OCI-LY3 (cell line): Measurements from ENCODE around the gene GRK3.
A peak's percentile ranks its signal among the peaks of the same experiment; 100 is the strongest.

Experiments
- H2AFZ ChIP-seq: fragments of 200-600, 300-600 bp; shearing (Covaris generic); 2 replicates; pipeline ENCODE4 v1.6.0; 2014; ENCODE audit warnings: antibody characterized with exemption, low read depth, low read length
- H3K27ac ChIP-seq: fragments of 200-600, 300-600 bp; sonication (generic); 2 replicates; pipeline ENCODE4 v1.5.1; 2014; ENCODE audit warnings: mild to moderate bottlenecking, low read length, moderate library complexity, mixed read lengths
- H3K27me3 ChIP-seq: fragments of 200-600, 300-600 bp; sonication (generic); 2 replicates; pipeline ENCODE4 v1.6.1; 2014; ENCODE audit warnings: low read depth, low read length, mixed read lengths
- H3K36me3 ChIP-seq: fragments of 200-600, 300-600 bp; sonication (generic); replicated peaks from 2 replicates; pipeline ENCODE3; 2014; ENCODE audit warnings: low read depth, low read length, mixed read lengths
- H3K4me1 ChIP-seq: fragments of 300-600, 200-600 bp; sonication (generic); 2 replicates; pipeline ENCODE4 v1.6.1; 2014; ENCODE audit warnings: low read length, mixed read lengths
- H3K4me2 ChIP-seq: fragments of 200-600, 300-600 bp; sonication (generic); 2 replicates; pipeline ENCODE4 v1.6.1; 2014; ENCODE audit warnings: low read length, mixed read lengths
- H3K4me3 ChIP-seq: fragments of 300-600, 200-600 bp; sonication (generic); 2 replicates; pipeline ENCODE4 v1.5.1; 2014; ENCODE audit warnings: antibody characterized with exemption, mild to moderate bottlenecking, low read length, moderate library complexity
- H3K79me2 ChIP-seq: fragments of 300-600, 200-600 bp; shearing (Covaris generic); 2 replicates; pipeline ENCODE4 v1.6.1; 2014; ENCODE audit warnings: mild to moderate bottlenecking, low read length, mixed read lengths
- H3K9ac ChIP-seq: fragments of 300-600, 200-600 bp; shearing (Covaris generic); 2 replicates; pipeline ENCODE4 v1.6.0; 2014; ENCODE audit warnings: mild to moderate bottlenecking, low read length, moderate library complexity
- H3K9me3 ChIP-seq: fragments of 200-600, 300-600 bp; shearing (Covaris generic); 2 replicates; pipeline ENCODE4 v1.6.1; 2014; ENCODE audit warnings: low read length, mixed read lengths; ENCODE audit not compliant: insufficient read depth
- H4K20me1 ChIP-seq: fragments of 200-600, 300-600 bp; sonication (generic); 2 replicates; pipeline ENCODE4 v1.6.1; 2016; ENCODE audit warnings: low read length, mixed read lengths; ENCODE audit not compliant: insufficient read depth
- EZH2phosphoT487 ChIP-seq: fragments of 200-600 bp; shearing (Covaris generic); IDR thresholded peaks from 2 replicates; pipeline ENCODE4 v1.6.1; 2018; ENCODE audit warnings: antibody characterized with exemption, mixed run types, low read depth
- TF ChIP-seq, protein P1 (sequence below): fragments of 200-600, 300-600 bp; sonication (generic); IDR thresholded peaks from 2 replicates; pipeline ENCODE4 v1.5.1; 2014; ENCODE audit warnings: antibody characterized with exemption, low read length, low read depth

Gene GRK3

DNA sequence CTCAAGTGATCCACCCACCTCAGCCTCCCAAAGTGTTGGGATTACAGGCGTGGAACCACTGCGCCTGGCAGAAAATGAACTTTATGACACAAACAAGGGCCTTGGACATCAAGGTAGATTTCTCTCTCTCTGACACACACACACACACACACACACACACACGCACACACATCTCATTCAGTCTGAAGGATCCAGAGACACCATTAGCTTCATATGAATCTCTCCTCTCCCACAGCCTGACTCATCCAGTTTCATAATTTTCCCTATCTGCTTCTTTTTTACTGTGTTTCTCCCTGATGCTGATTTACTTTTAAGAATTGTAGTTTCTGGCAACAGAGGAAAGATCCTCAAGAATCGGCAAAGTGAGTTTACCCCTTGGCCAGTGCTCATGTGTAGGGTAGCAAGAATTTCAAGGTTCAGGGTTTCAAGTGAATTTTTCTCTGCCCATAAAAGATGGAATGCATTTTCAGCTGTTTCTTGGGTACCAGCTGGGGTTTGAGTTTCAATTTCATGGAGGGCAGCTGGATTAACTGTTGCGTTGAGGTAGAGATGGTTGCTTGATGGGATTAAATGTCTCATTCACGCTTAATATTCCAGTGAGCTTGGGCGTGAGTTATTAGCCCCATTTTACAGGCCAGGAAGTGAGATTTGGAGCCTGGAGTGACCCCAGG is 181.0 kb downstream of the GRK3 start:
- H3K36me3 ChIP-seq = peaks cover 32% of the 10 kb centered on the region
- H2AFZ ChIP-seq = no peak overlapping the region
- no peaks in the 10 kb centered on the region for H3K27me3 ChIP-seq
- H3K9ac ChIP-seq = peak overlapping the region; percentile 18; the same call in 1 of the 2 replicates
- H3K79me2 ChIP-seq = peaks cover 92% of the 10 kb centered on the region
- peak overlapping the region; percentile 90 for H3K27ac ChIP-seq
- H3K9me3 ChIP-seq = no peaks in the 10 kb centered on the region
- peak overlapping the region; percentile 91 for H3K4me2 ChIP-seq
- H4K20me1 ChIP-seq = peaks cover 11% of the 10 kb centered on the region
- TF ChIP-seq EZH2phosphoT487 = no peak
- TF ChIP-seq, protein P1, sequence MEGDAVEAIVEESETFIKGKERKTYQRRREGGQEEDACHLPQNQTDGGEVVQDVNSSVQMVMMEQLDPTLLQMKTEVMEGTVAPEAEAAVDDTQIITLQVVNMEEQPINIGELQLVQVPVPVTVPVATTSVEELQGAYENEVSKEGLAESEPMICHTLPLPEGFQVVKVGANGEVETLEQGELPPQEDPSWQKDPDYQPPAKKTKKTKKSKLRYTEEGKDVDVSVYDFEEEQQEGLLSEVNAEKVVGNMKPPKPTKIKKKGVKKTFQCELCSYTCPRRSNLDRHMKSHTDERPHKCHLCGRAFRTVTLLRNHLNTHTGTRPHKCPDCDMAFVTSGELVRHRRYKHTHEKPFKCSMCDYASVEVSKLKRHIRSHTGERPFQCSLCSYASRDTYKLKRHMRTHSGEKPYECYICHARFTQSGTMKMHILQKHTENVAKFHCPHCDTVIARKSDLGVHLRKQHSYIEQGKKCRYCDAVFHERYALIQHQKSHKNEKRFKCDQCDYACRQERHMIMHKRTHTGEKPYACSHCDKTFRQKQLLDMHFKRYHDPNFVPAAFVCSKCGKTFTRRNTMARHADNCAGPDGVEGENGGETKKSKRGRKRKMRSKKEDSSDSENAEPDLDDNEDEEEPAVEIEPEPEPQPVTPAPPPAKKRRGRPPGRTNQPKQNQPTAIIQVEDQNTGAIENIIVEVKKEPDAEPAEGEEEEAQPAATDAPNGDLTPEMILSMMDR = no peak
- peaks cover 78% of the 10 kb centered on the region for H3K4me1 ChIP-seq
- peak overlapping the region; percentile 20 for H3K4me3 ChIP-seq

DNA sequence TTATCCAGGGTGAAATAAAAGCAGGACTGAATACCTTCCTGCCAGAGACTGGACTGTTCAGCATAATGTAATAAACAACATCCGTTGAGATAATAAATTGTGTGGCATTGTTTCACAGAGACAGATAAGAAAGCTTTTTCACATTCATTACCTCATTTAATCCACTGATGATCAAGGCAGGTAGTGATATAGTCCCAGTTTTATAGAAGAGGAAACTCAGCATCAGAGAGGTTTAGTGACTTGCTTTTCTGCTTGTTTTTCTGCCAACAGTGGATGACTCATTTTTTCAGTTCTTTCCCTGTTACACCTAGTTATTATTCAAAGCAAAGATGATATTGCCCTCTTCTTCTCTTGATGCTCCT is 181.5 kb downstream of the GRK3 start:
- Histone ChIP-seq H2AFZ (no peak overlapping the region), H3K79me2 (peaks cover 98% of the 10 kb centered on the region), H3K9ac (peak overlapping the region; percentile 18; the same call in 1 of the 2 replicates), H4K20me1 (peaks cover 16% of the 10 kb centered on the region), H3K27me3 (no peaks in the 10 kb centered on the region), H3K4me1 (peaks cover 83% of the 10 kb centered on the region), H3K27ac (peak overlapping the region; percentile 90), H3K36me3 (peaks cover 37% of the 10 kb centered on the region), H3K4me2 (peak overlapping the region; percentile 91), H3K4me3 (peak overlapping the region; percentile 30), H3K9me3 (no peaks in the 10 kb centered on the region)
- no peak for TF ChIP-seq EZH2phosphoT487
- TF ChIP-seq, protein P1 = no peak

DNA sequence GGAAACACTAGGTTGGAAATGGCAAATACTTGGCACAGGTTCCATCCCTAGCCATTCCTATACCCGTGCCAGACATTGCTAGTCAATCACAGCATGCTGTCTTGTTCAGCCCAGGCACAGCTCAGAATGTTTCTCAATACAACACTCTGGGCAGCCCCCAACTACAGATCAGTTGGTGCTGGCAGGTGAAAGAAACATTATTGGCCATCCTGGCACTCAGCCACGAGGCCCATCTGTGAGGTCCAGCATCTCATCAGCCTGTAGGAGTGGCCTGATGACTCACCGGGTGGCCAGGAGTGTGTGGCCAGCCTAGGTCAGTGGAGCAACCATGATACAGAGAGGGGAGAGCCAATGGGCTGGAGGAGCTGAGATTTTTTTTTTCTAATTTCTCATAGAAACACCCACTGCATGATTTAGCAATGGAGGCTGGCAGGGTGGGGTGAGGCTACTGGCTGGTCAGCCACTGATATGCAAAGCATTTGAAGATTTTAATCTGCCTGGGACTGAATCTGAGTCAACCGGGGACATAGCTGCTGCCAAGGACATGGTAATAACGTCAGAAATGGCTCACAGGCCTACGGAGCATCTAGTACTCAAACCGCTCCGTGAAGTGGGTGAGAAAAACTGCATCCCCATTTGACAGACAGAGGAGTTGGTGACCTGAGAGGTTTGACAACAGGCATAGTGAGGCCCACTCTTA is 182.9 kb downstream of the GRK3 start:
- peaks cover 45% of the 10 kb centered on the region for H3K36me3 ChIP-seq
- peaks cover 98% of the 10 kb centered on the region for H3K79me2 ChIP-seq
- peaks cover 79% of the 10 kb centered on the region for H3K4me1 ChIP-seq
- TF ChIP-seq EZH2phosphoT487 = no peak
- TF ChIP-seq, protein P1 = no peak
- H3K9me3 ChIP-seq = no peaks in the 10 kb centered on the region
- peaks cover 22% of the 10 kb centered on the region for H4K20me1 ChIP-seq
- peak overlapping the region; percentile 91 for H3K4me2 ChIP-seq
- H3K4me3 ChIP-seq = peak overlapping the region; percentile 35
- peak overlapping the region; percentile 90 for H3K27ac ChIP-seq
- no peak overlapping the region for H2AFZ ChIP-seq
- peak overlapping the region; percentile 44; the same call in 1 of the 2 replicates for H3K9ac ChIP-seq
- no peaks in the 10 kb centered on the region for H3K27me3 ChIP-seq

DNA sequence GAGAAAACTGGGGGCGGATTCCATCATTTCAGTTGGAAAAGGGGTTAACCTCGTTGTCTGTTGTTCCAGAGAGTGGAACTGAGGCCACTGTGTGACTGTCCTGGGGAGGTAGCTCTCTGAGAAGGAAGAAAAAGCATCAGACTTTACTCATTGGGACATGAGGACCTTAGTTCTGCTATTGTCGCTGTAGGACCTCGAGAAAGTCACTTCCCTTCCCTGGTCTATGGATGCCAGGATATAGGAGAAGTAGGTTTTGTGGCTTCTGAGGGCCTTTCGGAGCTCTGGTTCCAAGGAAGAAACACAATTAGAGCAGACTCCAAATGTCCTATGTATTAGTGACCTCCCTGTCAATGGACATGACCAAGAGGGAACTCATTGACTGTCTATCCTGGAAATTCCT is 183.7 kb downstream of the GRK3 start:
- peaks cover 98% of the 10 kb centered on the region for H3K79me2 ChIP-seq
- peak overlapping the region; percentile 0; the same call in 1 of the 2 replicates for H3K9ac ChIP-seq
- H3K4me3 ChIP-seq = 0 out of 2 replicates have a peak overlapping the region, but pooled peaks have one; percentile 8
- peak overlapping the region; percentile 90 for H3K27ac ChIP-seq
- peaks cover 22% of the 10 kb centered on the region for H4K20me1 ChIP-seq
- no peaks in the 10 kb centered on the region for H3K9me3 ChIP-seq
- peaks cover 78% of the 10 kb centered on the region for H3K4me1 ChIP-seq
- H3K27me3 ChIP-seq = no peaks in the 10 kb centered on the region
- peak overlapping the region; percentile 91 for H3K4me2 ChIP-seq
- no peak for TF ChIP-seq EZH2phosphoT487
- H2AFZ ChIP-seq = no peak overlapping the region
- H3K36me3 ChIP-seq = peaks cover 45% of the 10 kb centered on the region
